Erythroblast (primary cell): ENCODE measurements around the gene MAEA.

Experiments used
- GATA1 ChIP-seq: IDR thresholded peaks from 2 replicates; pipeline ENCODE4 v1.6.1; 2011; ENCODE audit warnings: low read depth, mild to moderate bottlenecking, control low read depth, low read length, moderate library complexity
- POLR2A ChIP-seq: IDR thresholded peaks from 2 replicates; pipeline ENCODE4 v1.6.1; 2011; ENCODE audit warnings: mild to moderate bottlenecking, low read length

- no peak for TF ChIP-seq POLR2A
- no peak for TF ChIP-seq GATA1
Measured at GRCh38 chr4:1317177-1318045, 27.7 kb downstream of the MAEA start.
